ENCODE measurements around the gene IMPG2. TPM values are rescaled to one million over a fixed set of nuclear protein-coding genes. Genes with fewer than 3 reads are reported as not detected.

IMPG2 gene
- total RNA-seq, 1 experiment from 2014 or later, result 0.04 TPM

DNA sequence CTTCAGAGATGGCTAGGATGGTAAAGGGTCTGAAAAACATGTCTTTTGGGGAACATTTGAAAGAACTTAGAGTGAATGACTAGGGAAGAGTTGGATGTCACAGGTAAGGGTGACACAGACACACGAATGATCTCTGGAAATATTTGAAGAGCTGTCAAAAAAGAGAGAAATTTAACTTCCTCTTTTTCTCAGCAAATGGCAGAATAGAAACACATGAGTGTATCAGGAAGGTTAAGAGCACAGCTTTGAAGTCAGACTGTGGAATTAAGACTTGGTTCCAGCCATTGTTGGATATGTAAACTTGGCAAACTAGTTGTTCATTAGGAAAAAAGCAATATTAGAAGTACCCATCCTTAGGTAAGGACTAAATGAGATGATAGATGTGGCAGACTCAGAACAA is 117.7 kb downstream of the IMPG2 start:
- CTCF ChIA-PET, result interaction anchor here (0.6 kb wide), 1 partner anchor 740 kb away, joined by 3 read pairs; no protein-coding TSS in a partner anchor
- ATAC-seq, result no peak

DNA sequence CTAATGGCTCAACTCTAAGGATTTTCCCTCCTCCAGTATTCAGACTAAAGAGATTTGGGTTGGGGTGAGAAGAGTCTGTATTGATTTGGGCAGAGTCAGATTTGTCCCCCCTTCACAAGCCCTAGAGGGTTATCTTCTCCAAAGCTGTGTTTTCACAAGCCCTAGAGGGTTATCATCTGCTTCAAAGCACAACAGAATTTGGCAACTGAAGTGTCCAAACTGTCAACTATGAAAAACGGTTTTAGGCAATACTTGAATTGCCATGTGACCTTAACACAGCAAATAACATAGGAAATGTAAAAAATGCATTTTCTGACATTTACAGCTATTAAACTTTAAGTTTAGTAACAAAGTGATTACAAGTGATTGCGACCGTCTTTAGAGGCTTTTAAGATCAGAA is 119.9 kb downstream of the IMPG2 start:
- no peak overlapping the region for H3K4me3 Mint-ChIP-seq
- DNase-seq (ENCODE audit: low spot score) (no peak), ATAC-seq (no peak)
- H3K9me3 Mint-ChIP-seq, result no peaks in the 10 kb centered on the region
- H3K27me3 Mint-ChIP-seq (ENCODE audit: low read depth), result no peaks in the 10 kb centered on the region
- TF ChIP-seq, protein P1, sequence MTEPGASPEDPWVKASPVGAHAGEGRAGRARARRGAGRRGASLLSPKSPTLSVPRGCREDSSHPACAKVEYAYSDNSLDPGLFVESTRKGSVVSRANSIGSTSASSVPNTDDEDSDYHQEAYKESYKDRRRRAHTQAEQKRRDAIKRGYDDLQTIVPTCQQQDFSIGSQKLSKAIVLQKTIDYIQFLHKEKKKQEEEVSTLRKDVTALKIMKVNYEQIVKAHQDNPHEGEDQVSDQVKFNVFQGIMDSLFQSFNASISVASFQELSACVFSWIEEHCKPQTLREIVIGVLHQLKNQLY (CRISPR knock-in tag; IDR thresholded peaks at IDR 0.05), result no peak
- TF ChIP-seq, protein P2, sequence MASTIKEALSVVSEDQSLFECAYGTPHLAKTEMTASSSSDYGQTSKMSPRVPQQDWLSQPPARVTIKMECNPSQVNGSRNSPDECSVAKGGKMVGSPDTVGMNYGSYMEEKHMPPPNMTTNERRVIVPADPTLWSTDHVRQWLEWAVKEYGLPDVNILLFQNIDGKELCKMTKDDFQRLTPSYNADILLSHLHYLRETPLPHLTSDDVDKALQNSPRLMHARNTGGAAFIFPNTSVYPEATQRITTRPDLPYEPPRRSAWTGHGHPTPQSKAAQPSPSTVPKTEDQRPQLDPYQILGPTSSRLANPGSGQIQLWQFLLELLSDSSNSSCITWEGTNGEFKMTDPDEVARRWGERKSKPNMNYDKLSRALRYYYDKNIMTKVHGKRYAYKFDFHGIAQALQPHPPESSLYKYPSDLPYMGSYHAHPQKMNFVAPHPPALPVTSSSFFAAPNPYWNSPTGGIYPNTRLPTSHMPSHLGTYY (CRISPR knock-in tag; IDR thresholded peaks at IDR 0.05), result no peak
- TF ChIP-seq, protein P3, sequence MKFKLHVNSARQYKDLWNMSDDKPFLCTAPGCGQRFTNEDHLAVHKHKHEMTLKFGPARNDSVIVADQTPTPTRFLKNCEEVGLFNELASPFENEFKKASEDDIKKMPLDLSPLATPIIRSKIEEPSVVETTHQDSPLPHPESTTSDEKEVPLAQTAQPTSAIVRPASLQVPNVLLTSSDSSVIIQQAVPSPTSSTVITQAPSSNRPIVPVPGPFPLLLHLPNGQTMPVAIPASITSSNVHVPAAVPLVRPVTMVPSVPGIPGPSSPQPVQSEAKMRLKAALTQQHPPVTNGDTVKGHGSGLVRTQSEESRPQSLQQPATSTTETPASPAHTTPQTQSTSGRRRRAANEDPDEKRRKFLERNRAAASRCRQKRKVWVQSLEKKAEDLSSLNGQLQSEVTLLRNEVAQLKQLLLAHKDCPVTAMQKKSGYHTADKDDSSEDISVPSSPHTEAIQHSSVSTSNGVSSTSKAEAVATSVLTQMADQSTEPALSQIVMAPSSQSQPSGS (CRISPR knock-in tag; IDR thresholded peaks at IDR 0.05; ENCODE audit: borderline replicate concordance, low read depth), result no peak
- H3K36me3 Mint-ChIP-seq, result no peaks in the 10 kb centered on the region
- ChIA-PET POLR2A (no interaction called here), CTCF (interaction anchor here (1.1 kb wide), 1 partner anchor 181 kb away, joined by 4 read pairs; no protein-coding TSS in a partner anchor)
- peaks cover 20% of the 10 kb centered on the region for H3K4me1 Mint-ChIP-seq
- H3K27ac Mint-ChIP-seq, result no peak overlapping the region

More for the DNA sequence above, 117.7 kb downstream of the IMPG2 start:
- Mint-ChIP-seq H3K36me3 (no peaks in the 10 kb centered on the region), H3K27me3 (ENCODE audit: low read depth) (no peaks in the 10 kb centered on the region), H3K27ac (no peak overlapping the region), H3K4me3 (no peak overlapping the region), H3K4me1 (peaks cover 9% of the 10 kb centered on the region), H3K9me3 (no peaks in the 10 kb centered on the region)
- no peak for DNase-seq (ENCODE audit: low spot score)
- POLR2A ChIA-PET, result no interaction called here
- no peak for TF ChIP-seq FOXJ3 (CRISPR knock-in tag; IDR thresholded peaks at IDR 0.05; ENCODE audit: borderline replicate concordance)
- TF ChIP-seq ZNF671 (CRISPR knock-in tag; IDR thresholded peaks at IDR 0.05), result no peak
- no peak for TF ChIP-seq SP1 (CRISPR knock-in tag; conservative IDR thresholded peaks at IDR 0.05)
- no peak for TF ChIP-seq ZNF121 (CRISPR knock-in tag; IDR thresholded peaks at IDR 0.05)
- no peak for TF ChIP-seq FOXK1 (CRISPR knock-in tag; IDR thresholded peaks at IDR 0.05)
- TF ChIP-seq CREM (CRISPR knock-in tag; IDR thresholded peaks at IDR 0.05), result no peak
- no peak for TF ChIP-seq MXD4 (CRISPR knock-in tag; IDR thresholded peaks at IDR 0.05; ENCODE audit: borderline replicate concordance)
- TF ChIP-seq, protein P4, sequence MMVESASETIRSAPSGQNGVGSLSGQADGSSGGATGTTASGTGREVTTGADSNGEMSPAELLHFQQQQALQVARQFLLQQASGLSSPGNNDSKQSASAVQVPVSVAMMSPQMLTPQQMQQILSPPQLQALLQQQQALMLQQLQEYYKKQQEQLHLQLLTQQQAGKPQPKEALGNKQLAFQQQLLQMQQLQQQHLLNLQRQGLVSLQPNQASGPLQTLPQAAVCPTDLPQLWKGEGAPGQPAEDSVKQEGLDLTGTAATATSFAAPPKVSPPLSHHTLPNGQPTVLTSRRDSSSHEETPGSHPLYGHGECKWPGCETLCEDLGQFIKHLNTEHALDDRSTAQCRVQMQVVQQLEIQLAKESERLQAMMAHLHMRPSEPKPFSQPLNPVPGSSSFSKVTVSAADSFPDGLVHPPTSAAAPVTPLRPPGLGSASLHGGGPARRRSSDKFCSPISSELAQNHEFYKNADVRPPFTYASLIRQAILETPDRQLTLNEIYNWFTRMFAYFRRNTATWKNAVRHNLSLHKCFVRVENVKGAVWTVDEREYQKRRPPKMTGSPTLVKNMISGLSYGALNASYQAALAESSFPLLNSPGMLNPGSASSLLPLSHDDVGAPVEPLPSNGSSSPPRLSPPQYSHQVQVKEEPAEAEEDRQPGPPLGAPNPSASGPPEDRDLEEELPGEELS (CRISPR knock-in tag; IDR thresholded peaks at IDR 0.05), result no peak
- no peak for TF ChIP-seq RORB (CRISPR knock-in tag; IDR thresholded peaks at IDR 0.05)
- TF ChIP-seq, protein P5, sequence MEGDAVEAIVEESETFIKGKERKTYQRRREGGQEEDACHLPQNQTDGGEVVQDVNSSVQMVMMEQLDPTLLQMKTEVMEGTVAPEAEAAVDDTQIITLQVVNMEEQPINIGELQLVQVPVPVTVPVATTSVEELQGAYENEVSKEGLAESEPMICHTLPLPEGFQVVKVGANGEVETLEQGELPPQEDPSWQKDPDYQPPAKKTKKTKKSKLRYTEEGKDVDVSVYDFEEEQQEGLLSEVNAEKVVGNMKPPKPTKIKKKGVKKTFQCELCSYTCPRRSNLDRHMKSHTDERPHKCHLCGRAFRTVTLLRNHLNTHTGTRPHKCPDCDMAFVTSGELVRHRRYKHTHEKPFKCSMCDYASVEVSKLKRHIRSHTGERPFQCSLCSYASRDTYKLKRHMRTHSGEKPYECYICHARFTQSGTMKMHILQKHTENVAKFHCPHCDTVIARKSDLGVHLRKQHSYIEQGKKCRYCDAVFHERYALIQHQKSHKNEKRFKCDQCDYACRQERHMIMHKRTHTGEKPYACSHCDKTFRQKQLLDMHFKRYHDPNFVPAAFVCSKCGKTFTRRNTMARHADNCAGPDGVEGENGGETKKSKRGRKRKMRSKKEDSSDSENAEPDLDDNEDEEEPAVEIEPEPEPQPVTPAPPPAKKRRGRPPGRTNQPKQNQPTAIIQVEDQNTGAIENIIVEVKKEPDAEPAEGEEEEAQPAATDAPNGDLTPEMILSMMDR (IDR thresholded peaks at IDR 0.05), result no peak
- TF ChIP-seq RELA (CRISPR knock-in tag; IDR thresholded peaks at IDR 0.05; ENCODE audit: borderline replicate concordance), result no peak
